Measurements from ENCODE around the gene UGT1A9. TPM values are rescaled to one million over a fixed set of nuclear protein-coding genes. Genes with fewer than 3 reads are reported as not detected.

Gene UGT1A9
- total RNA-seq, 8 experiments from 2014 or later = 0.19 to 2.3 (median 0.45) TPM; not detected in 4

GRCh38 chr2:233822101-233822771 lies 150.5 kb downstream of the UGT1A9 start:
- in situ Hi-C loops (cut with MboI; ENCODE audit: low pct_unique_long_range_greater_than_20kb in 2 of 9, low sequenced_read_pairs in 9 of 9, unreplicated experiment in 9 of 9) = no loop called here
- H3K27ac ChIP-seq = no peak overlapping the region
- H3K4me3 ChIP-seq = no peak overlapping the region
- 63 to 100% (median 92%) methylated on average over 1 to 3 of the region's 21 CpGs; no CpG with 5 or more reads in 5 of the 10 experiments for WGBS, 10 experiments
- no peak for ATAC-seq (replicated peaks in 6 of 8)
- H3K4me1 ChIP-seq (replicated peaks in 1 of 2) = no peaks in the 10 kb centered on the region

Other genes with a start within 250 kb of the UGT1A9 start
- 10 to 100 TPM; 13.4 to 79.9 (median 27.8) TPM for gene USP40, start 105.1 kb upstream of the UGT1A9 start, total RNA-seq
- gene UGT1A8, start 54.3 kb upstream of the UGT1A9 start, total RNA-seq = 1 to 10 TPM in 1 of 8 experiments, under 1 TPM in 2, not detected in 5; 0.09 to 1.4 (median 0.27) TPM
- 10 to 100 TPM in 1 of 8 experiments, under 1 TPM in 4, not detected in 3; 0.14 to 11.1 (median 0.40) TPM for gene UGT1A10, start 35.5 kb upstream of the UGT1A9 start, total RNA-seq
- gene UGT1A7, start 10.0 kb downstream of the UGT1A9 start, total RNA-seq = 10 to 100 TPM in 1 of 8 experiments, 1 to 10 TPM in 2, under 1 TPM in 3, not detected in 2; 0.09 to 41.0 (median 0.82) TPM
- 1 to 10 TPM in 4 of 8 experiments, under 1 TPM in 1, not detected in 3; 0.21 to 6.9 (median 1.2) TPM for gene UGT1A6, start 21.0 kb downstream of the UGT1A9 start, total RNA-seq
- gene UGT1A5, start 41.0 kb downstream of the UGT1A9 start, total RNA-seq = 1 to 10 TPM in 1 of 8 experiments, under 1 TPM in 2, not detected in 5; 0.09 to 1.4 (median 0.47) TPM
- 1 to 10 TPM in 1 of 8 experiments, under 1 TPM in 3, not detected in 4; 0.08 to 2.3 (median 0.24) TPM for gene UGT1A4, start 46.8 kb downstream of the UGT1A9 start, total RNA-seq
- under 1 TPM in 3 of 8 experiments, not detected in 5; 0.24 to 0.76 (median 0.31) TPM for gene UGT1A3, start 57.1 kb downstream of the UGT1A9 start, total RNA-seq
- 1 to 10 TPM in 1 of 8 experiments, under 1 TPM in 4, not detected in 3; 0.09 to 1.6 (median 0.19) TPM for gene UGT1A1, start 88.4 kb downstream of the UGT1A9 start, total RNA-seq
- under 1 TPM in 3 of 8 experiments, not detected in 5; 0.29 to 0.66 (median 0.31) TPM for gene MROH2A, start 106.4 kb downstream of the UGT1A9 start, total RNA-seq
- gene HJURP, start 182.6 kb downstream of the UGT1A9 start, total RNA-seq = 10 to 100 TPM in 3 of 8 experiments, 1 to 10 TPM in 3, under 1 TPM in 2; 0.71 to 27.9 (median 2.4) TPM
- gene TRPM8, start 245.5 kb downstream of the UGT1A9 start, total RNA-seq = 1 to 10 TPM in 4 of 8 experiments, under 1 TPM in 3, not detected in 1; 0.16 to 4.1 (median 1.7) TPM

Data from motor neuron (in vitro differentiated cells).